HEK293 (cell line): ENCODE measurements around the gene ASB10.

ENCODE experiments used
- CTCF ChIA-PET: fragments of 350-600 bp; formaldehyde crosslinking; extraction: SDS; loops from one replicate; lab custom pipeline; 2021; ENCODE audit warnings: antibody characterized with exemption; lab: Yijun Ruan, JAX
- POLR2A ChIA-PET: fragments of 300-600 bp; formaldehyde crosslinking; extraction: SDS; loops from one replicate; lab custom pipeline; 2020; ENCODE audit warnings: antibody characterized with exemption, inconsistent platforms; lab: Yijun Ruan, JAX
- H3K27ac ChIP-seq: fragments of 200-500 bp; sonication (Bioruptor generic); 2 replicates; pipeline ENCODE4 v1.5.1; 2014; ENCODE audit warnings: low read depth, low read length, control low read depth, inconsistent platforms; ENCODE audit errors: extremely low read depth
- H3K36me3 ChIP-seq, 2 experiments: fragments of 200-500 bp in 1 of 2; sonication (Bioruptor generic) in 1 of 2; 1 replicate in 1 of 2; 2 replicates in 1 of 2; pipeline ENCODE4 v1.5.1; 2014 to 2017; ENCODE audit warnings: inconsistent platforms in 2 of 2, low read length in 2 of 2; ENCODE audit not compliant: control insufficient read depth in 2 of 2, insufficient read depth in 1 of 2
- H3K4me1 ChIP-seq: fragments of 200-500 bp; sonication (Bioruptor generic); 2 replicates; pipeline ENCODE4 v1.5.1; 2014; ENCODE audit warnings: mild to moderate bottlenecking, low read length, inconsistent platforms; ENCODE audit not compliant: control insufficient read depth, insufficient read depth
- H3K4me3 ChIP-seq: 2 replicates; pipeline ENCODE4 v1.5.1; 2011; ENCODE audit warnings: low read depth, mild to moderate bottlenecking, control low read depth, low read length, moderate library complexity
- H3K9me3 ChIP-seq: fragments of 200-500 bp; sonication (Bioruptor generic); 2 replicates; pipeline ENCODE4 v1.5.1; 2014; ENCODE audit warnings: low read depth, low read length, inconsistent platforms; ENCODE audit not compliant: control insufficient read depth, insufficient read depth
- BCL11A ChIP-seq: fragments of 450-650 bp; formaldehyde crosslinking; IDR thresholded peaks from 2 replicates; pipeline ENCODE4 v1.5.1; 2016; ENCODE audit warnings: low read depth, missing biosample characterization, missing genetic modification characterization
- KLF8 ChIP-seq: fragments of 450-650 bp; formaldehyde crosslinking; IDR thresholded peaks from 2 replicates; pipeline ENCODE4 v1.5.1; 2016; ENCODE audit warnings: missing biosample characterization, missing genetic modification characterization
- KLF9 ChIP-seq: fragments of 450-650 bp; formaldehyde crosslinking; IDR thresholded peaks from 2 replicates; pipeline ENCODE4 v1.5.1; 2016; ENCODE audit warnings: missing biosample characterization, missing genetic modification characterization, low read depth
- SETDB1 ChIP-seq: IDR thresholded peaks from one replicate; pipeline ENCODE4 v1.6.1; 2017; ENCODE audit warnings: mild to moderate bottlenecking, low read length, moderate library complexity, mixed read lengths; ENCODE audit not compliant: insufficient read length
- ZNF19 ChIP-seq: fragments of 450-650 bp; formaldehyde crosslinking; IDR thresholded peaks from 2 replicates; pipeline ENCODE4; 2016; ENCODE audit warnings: missing biosample characterization, missing genetic modification characterization, low read depth
- ZNF202 ChIP-seq: fragments of 450-650 bp; formaldehyde crosslinking; IDR thresholded peaks from 2 replicates; pipeline ENCODE4 v1.5.1; 2016; ENCODE audit warnings: missing biosample characterization, missing genetic modification characterization, borderline replicate concordance
- ZNF266 ChIP-seq: fragments of 450-650 bp; formaldehyde crosslinking; IDR thresholded peaks from 2 replicates; pipeline ENCODE4 v1.5.1; 2016; ENCODE audit warnings: missing biosample characterization, missing genetic modification characterization, low read depth
- ZNF404 ChIP-seq: fragments of 450-650 bp; formaldehyde crosslinking; IDR thresholded peaks from 2 replicates; pipeline ENCODE4 v1.5.1; 2017; ENCODE audit warnings: missing biosample characterization, missing genetic modification characterization
- ZNF510 ChIP-seq: fragments of 450-650 bp; formaldehyde crosslinking; IDR thresholded peaks from 2 replicates; pipeline ENCODE4 v1.5.1; 2018; ENCODE audit warnings: mild to moderate bottlenecking, missing genetic modification characterization, missing biosample characterization; ENCODE audit not compliant: insufficient replicate concordance
- ZNF514 ChIP-seq: fragments of 450-650 bp; formaldehyde crosslinking; IDR thresholded peaks from 2 replicates; pipeline ENCODE4 v1.5.1; 2016; ENCODE audit warnings: missing biosample characterization, missing genetic modification characterization
- ZNF558 ChIP-seq: fragments of 450-650 bp; formaldehyde crosslinking; IDR thresholded peaks from 2 replicates; pipeline ENCODE4 v1.5.1; 2016; ENCODE audit warnings: missing biosample characterization, missing genetic modification characterization
- ZNF596 ChIP-seq: fragments of 450-650 bp; IDR thresholded peaks from 2 replicates; pipeline ENCODE4 v1.5.0; 2018; ENCODE audit warnings: missing biosample characterization, mild to moderate bottlenecking, missing genetic modification characterization, moderate library complexity
- ZNF610 ChIP-seq: fragments of 450-650 bp; formaldehyde crosslinking; IDR thresholded peaks from 2 replicates; pipeline ENCODE4 v1.5.1; 2016; ENCODE audit warnings: missing biosample characterization, missing genetic modification characterization, borderline replicate concordance
- ZNF626 ChIP-seq: fragments of 450-650 bp; sonication (Bioruptor Pico); formaldehyde crosslinking; IDR thresholded peaks from 2 replicates; pipeline ENCODE4 v1.5.1; 2018; ENCODE audit warnings: missing biosample characterization, missing genetic modification characterization, inconsistent platforms
- ZNF660 ChIP-seq: fragments of 450-650 bp; IDR thresholded peaks from 2 replicates; pipeline ENCODE4 v1.5.1; 2018; ENCODE audit warnings: missing biosample characterization, mild to moderate bottlenecking, missing genetic modification characterization
- ZNF791 ChIP-seq: fragments of 450-650 bp; formaldehyde crosslinking; IDR thresholded peaks from 2 replicates; pipeline ENCODE4 v1.5.1; 2016; ENCODE audit warnings: missing biosample characterization, missing genetic modification characterization
- ZNF830 ChIP-seq: fragments of 450-650 bp; IDR thresholded peaks from 2 replicates; pipeline ENCODE4 v1.5.0; 2018; ENCODE audit warnings: missing biosample characterization, missing genetic modification characterization, low read depth, mild to moderate bottlenecking, moderate library complexity
- ZNF837 ChIP-seq: fragments of 450-650 bp; formaldehyde crosslinking; IDR thresholded peaks from 2 replicates; pipeline ENCODE4 v1.5.1; 2016; ENCODE audit warnings: missing biosample characterization, missing genetic modification characterization
- ZNF843 ChIP-seq: fragments of 450-650 bp; formaldehyde crosslinking; IDR thresholded peaks from 2 replicates; pipeline ENCODE4 v1.5.1; 2016; ENCODE audit warnings: missing biosample characterization, missing genetic modification characterization
- ZSCAN30 ChIP-seq: fragments of 450-650 bp; IDR thresholded peaks from 2 replicates; pipeline ENCODE4 v1.5.1; 2018; ENCODE audit warnings: missing biosample characterization, mild to moderate bottlenecking, missing genetic modification characterization, moderate library complexity
- TF ChIP-seq, protein P1 (sequence below): fragments of 450-650 bp; formaldehyde crosslinking; IDR thresholded peaks from 2 replicates; pipeline ENCODE4 v1.5.1; 2016; ENCODE audit warnings: missing biosample characterization, missing genetic modification characterization
- TF ChIP-seq, protein P2 (sequence below): fragments of 450-650 bp; formaldehyde crosslinking; IDR thresholded peaks from 2 replicates; pipeline ENCODE4 v1.5.1; 2016; ENCODE audit warnings: missing biosample characterization, missing genetic modification characterization
- TF ChIP-seq, protein P3 (sequence below): fragments of 450-650 bp; formaldehyde crosslinking; IDR thresholded peaks from 2 replicates; pipeline ENCODE4 v1.5.1; 2016; ENCODE audit warnings: missing biosample characterization, missing genetic modification characterization
- TF ChIP-seq, protein P4 (sequence below): fragments of 450-650 bp; formaldehyde crosslinking; optimal IDR thresholded peaks from 2 replicates; pipeline ENCODE3; 2016; ENCODE audit warnings: missing biosample characterization, mild to moderate bottlenecking, missing genetic modification characterization
- TF ChIP-seq, protein P5 (sequence below): fragments of 450-650 bp; formaldehyde crosslinking; IDR thresholded peaks from 2 replicates; pipeline ENCODE4 v1.5.1; 2016; ENCODE audit warnings: missing biosample characterization, missing genetic modification characterization

The ASB10 gene

DNA sequence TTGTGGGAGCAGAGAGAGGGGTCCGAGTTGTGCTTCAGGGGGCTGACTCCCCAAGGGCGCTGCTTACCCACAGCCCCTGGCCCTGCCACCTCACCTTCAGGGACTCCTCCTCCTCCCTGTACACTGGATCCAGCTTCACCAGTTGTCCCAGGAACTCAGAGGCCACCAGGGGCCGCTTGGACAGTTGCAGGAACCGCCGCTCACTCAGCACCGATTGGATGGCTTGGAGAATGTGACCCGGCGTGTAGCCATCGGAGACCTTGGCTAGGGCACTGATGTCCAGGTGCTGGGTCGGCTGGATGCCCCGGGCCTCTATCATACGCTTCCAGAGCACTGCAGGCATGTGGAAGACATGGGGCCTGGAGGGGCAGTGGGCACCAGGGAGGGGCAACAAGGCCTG, 4.5 kb upstream of the ASB10 start:
- TF ChIP-seq, protein P1, sequence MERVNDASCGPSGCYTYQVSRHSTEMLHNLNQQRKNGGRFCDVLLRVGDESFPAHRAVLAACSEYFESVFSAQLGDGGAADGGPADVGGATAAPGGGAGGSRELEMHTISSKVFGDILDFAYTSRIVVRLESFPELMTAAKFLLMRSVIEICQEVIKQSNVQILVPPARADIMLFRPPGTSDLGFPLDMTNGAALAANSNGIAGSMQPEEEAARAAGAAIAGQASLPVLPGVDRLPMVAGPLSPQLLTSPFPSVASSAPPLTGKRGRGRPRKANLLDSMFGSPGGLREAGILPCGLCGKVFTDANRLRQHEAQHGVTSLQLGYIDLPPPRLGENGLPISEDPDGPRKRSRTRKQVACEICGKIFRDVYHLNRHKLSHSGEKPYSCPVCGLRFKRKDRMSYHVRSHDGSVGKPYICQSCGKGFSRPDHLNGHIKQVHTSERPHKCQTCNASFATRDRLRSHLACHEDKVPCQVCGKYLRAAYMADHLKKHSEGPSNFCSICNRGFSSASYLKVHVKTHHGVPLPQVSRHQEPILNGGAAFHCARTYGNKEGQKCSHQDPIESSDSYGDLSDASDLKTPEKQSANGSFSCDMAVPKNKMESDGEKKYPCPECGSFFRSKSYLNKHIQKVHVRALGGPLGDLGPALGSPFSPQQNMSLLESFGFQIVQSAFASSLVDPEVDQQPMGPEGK, result no peak
- TF ChIP-seq, protein P2, sequence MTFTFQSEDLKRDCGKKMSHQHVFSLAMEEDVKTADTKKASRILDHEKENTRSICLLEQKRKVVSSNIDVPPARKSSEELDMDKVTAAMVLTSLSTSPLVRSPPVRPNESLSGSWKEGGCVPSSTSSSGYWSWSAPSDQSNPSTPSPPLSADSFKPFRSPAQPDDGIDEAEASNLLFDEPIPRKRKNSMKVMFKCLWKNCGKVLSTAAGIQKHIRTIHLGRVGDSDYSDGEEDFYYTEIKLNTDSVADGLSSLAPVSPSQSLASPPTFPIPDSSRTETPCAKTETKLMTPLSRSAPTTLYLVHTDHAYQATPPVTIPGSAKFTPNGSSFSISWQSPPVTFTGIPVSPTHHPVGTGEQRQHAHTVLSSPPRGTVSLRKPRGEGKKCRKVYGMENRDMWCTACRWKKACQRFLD, result no peak
- no peak for TF ChIP-seq BCL11A (tag by site-specific recombination)
- no peak for TF ChIP-seq ZNF558
- no peak for TF ChIP-seq ZNF610 (tag by site-specific recombination)
- TF ChIP-seq ZNF791, result no peak
- TF ChIP-seq SETDB1, result no peak
- TF ChIP-seq, protein P3, sequence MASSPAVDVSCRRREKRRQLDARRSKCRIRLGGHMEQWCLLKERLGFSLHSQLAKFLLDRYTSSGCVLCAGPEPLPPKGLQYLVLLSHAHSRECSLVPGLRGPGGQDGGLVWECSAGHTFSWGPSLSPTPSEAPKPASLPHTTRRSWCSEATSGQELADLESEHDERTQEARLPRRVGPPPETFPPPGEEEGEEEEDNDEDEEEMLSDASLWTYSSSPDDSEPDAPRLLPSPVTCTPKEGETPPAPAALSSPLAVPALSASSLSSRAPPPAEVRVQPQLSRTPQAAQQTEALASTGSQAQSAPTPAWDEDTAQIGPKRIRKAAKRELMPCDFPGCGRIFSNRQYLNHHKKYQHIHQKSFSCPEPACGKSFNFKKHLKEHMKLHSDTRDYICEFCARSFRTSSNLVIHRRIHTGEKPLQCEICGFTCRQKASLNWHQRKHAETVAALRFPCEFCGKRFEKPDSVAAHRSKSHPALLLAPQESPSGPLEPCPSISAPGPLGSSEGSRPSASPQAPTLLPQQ (tag by site-specific recombination), result no peak
- no peak for TF ChIP-seq ZNF843
- no peak for TF ChIP-seq ZNF510 (tag by site-specific recombination)
- TF ChIP-seq ZNF514, result no peak
- TF ChIP-seq, protein P4, sequence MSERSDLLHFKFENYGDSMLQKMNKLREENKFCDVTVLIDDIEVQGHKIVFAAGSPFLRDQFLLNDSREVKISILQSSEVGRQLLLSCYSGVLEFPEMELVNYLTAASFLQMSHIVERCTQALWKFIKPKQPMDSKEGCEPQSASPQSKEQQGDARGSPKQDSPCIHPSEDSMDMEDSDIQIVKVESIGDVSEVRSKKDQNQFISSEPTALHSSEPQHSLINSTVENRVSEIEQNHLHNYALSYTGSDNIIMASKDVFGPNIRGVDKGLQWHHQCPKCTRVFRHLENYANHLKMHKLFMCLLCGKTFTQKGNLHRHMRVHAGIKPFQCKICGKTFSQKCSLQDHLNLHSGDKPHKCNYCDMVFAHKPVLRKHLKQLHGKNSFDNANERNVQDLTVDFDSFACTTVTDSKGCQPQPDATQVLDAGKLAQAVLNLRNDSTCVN (tag by site-specific recombination), result no peak
- TF ChIP-seq KLF8 (tag by site-specific recombination), result no peak
- TF ChIP-seq KLF9 (tag by site-specific recombination), result no peak
- H3K9me3 ChIP-seq, result no peaks in the 10 kb centered on the region
- POLR2A ChIA-PET, result interaction anchor here (0.5 kb wide), 1 partner anchor 26 kb away, joined by 4 read pairs; no protein-coding TSS in a partner anchor
- no peaks in the 10 kb centered on the region for H3K4me1 ChIP-seq
- no peak overlapping the region for H3K27ac ChIP-seq
- H3K36me3 ChIP-seq, result no peaks in the 10 kb centered on the region
- H3K4me3 ChIP-seq, result no peak overlapping the region
- CTCF ChIA-PET, result no interaction called here

DNA sequence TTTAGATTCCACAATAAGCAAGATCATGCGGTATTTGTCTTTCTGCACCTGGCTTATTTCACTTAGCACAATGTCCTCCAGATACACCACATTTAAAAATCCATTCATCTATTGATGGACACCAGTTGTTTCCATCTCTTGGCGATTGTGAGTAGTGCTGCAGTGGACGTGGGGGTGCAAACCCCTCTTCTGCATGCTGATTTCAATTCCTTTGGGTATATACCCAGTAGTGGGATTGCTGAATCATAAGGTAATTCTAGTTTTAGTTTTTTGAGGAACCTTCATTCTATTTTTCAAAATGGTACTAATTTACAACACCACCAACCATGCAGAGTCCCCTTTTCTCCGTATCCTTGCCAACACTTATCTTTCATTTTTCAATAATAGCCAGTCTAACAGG, 2.0 kb upstream of the ASB10 start:
- TF ChIP-seq ZNF266 (no peak), ZNF837 (tag by site-specific recombination) (no peak), ZNF404 (tag by site-specific recombination) (no peak), ZNF202 (tag by site-specific recombination) (no peak), ZNF596 (no peak), ZNF843 (no peak), ZNF626 (tag by site-specific recombination) (no peak), BCL11A (tag by site-specific recombination) (no peak), ZNF19 (tag by site-specific recombination) (no peak), ZNF830 (tag by site-specific recombination) (no peak), ZNF660 (tag by site-specific recombination) (no peak), ZSCAN30 (tag by site-specific recombination) (no peak)
- TF ChIP-seq, protein P5, sequence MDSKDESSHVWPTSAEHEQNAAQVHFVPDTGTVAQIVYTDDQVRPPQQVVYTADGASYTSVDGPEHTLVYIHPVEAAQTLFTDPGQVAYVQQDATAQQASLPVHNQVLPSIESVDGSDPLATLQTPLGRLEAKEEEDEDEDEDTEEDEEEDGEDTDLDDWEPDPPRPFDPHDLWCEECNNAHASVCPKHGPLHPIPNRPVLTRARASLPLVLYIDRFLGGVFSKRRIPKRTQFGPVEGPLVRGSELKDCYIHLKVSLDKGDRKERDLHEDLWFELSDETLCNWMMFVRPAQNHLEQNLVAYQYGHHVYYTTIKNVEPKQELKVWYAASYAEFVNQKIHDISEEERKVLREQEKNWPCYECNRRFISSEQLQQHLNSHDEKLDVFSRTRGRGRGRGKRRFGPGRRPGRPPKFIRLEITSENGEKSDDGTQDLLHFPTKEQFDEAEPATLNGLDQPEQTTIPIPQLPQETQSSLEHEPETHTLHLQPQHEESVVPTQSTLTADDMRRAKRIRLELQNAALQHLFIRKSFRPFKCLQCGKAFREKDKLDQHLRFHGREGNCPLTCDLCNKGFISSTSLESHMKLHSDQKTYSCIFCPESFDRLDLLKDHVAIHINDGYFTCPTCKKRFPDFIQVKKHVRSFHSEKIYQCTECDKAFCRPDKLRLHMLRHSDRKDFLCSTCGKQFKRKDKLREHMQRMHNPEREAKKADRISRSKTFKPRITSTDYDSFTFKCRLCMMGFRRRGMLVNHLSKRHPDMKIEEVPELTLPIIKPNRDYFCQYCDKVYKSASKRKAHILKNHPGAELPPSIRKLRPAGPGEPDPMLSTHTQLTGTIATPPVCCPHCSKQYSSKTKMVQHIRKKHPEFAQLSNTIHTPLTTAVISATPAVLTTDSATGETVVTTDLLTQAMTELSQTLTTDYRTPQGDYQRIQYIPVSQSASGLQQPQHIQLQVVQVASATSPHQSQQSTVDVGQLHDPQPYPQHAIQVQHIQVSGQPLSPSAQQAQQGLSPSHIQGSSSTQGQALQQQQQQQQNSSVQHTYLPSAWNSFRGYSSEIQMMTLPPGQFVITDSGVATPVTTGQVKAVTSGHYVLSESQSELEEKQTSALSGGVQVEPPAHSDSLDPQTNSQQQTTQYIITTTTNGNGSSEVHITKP (tag by site-specific recombination), result no peak
- TF ChIP-seq, all 188 proteins: peak for 0
- POLR2A ChIA-PET, result no interaction called here
- H3K36me3 ChIP-seq, result no peaks in the 10 kb centered on the region
- H3K4me3 ChIP-seq, result no peak overlapping the region
- CTCF ChIA-PET, result no interaction called here
- H3K4me1 ChIP-seq, result no peaks in the 10 kb centered on the region
- no peak overlapping the region for H3K27ac ChIP-seq
- H3K9me3 ChIP-seq, result no peaks in the 10 kb centered on the region
